ENCODE data around the gene SMYD1.

Gene SMYD1

GRCh38 chr2:88066543-88066942 lies 1.1 kb upstream of the SMYD1 start:
- H3K4me3 ChIP-seq (ENCODE audit: low read length) = no peak overlapping the region
- no peak for DNase-seq (ENCODE audit: low read depth)
- TF ChIP-seq CTCF (conservative IDR thresholded peaks at IDR 0.05; ENCODE audit: low read depth, low read length) = no peak

DNA sequence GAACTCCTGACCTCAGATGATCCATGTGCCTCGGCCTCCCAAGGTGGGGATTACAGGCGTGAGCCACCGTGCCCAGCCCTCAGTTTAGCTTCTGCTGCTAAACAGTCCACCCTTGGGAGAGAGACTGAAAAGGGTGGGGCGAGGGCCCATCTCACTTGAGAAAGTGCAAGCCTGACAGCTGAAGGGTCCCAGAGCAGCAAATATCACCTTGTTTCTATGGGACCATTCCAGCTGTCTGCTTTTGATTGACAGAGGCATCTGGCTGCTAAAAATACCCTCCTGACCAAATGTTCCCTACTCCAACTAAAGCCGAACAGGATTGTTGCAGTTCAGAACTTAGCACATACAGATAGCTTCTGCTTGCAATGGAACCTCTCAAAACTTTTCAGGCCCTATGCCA lies 436 bp upstream of the SMYD1 start:
- DNase-seq (ENCODE audit: low read depth) = no peak
- H3K4me3 ChIP-seq (ENCODE audit: low read length) = no peak overlapping the region
- TF ChIP-seq CTCF (conservative IDR thresholded peaks at IDR 0.05; ENCODE audit: low read depth, low read length) = no peak

DNA sequence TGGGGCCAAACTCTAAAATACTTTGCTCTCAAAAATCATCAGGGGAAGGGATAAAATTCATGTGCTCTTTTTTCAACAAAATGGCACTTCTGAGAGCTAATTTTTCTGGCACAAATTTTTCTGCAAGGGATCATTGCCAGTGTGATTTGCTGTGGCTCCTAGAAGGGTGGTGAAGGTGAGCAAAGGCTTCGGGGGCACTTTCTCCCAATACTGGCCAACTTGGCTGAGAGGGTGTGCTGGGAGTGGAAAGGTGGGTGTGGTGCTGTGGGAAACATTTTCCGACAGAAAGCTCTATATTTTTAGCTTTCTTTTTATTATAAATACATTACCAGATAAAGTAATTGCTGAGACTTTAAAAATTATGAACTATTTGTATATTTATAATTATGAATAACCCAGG lies 419 bp downstream of the SMYD1 start:
- H3K4me3 ChIP-seq (ENCODE audit: low read length) = no peak overlapping the region
- no peak for DNase-seq (ENCODE audit: low read depth)
- no peak for TF ChIP-seq CTCF (conservative IDR thresholded peaks at IDR 0.05; ENCODE audit: low read depth, low read length)

- no peak for DNase-seq (ENCODE audit: low read depth)
- no peak for TF ChIP-seq CTCF (conservative IDR thresholded peaks at IDR 0.05; ENCODE audit: low read depth, low read length)
- no peak overlapping the region for H3K4me3 ChIP-seq (ENCODE audit: low read length)
These were observed 1.5 kb downstream of the SMYD1 start for GRCh38 chr2:88069117-88069516.

GRCh38 chr2:88070055-88070454 lies 2.4 kb downstream of the SMYD1 start:
- DNase-seq (ENCODE audit: low read depth) = no peak
- TF ChIP-seq CTCF (conservative IDR thresholded peaks at IDR 0.05; ENCODE audit: low read depth, low read length) = no peak
- no peak overlapping the region for H3K4me3 ChIP-seq (ENCODE audit: low read length)

DNA sequence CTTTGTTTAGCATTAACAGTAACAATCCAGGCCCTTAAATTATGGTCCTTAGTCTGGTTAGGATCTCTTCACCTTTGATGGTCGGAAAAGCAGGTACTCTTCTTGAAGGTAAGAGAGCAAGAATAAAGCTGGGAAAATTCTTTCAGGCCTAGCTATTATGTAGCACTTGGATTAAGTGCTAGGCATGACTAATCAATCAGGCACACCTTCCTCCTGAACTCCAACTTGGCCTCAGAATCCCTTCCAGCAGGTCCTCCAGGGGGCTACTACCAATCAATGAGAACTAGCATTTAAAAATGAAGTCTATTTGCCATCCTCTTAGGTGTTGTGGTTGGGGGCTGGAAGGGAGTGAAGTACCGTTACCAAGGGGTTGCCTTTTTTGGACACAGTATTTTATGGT lies 3.7 kb downstream of the SMYD1 start:
- H3K4me3 ChIP-seq (ENCODE audit: low read length) = no peak overlapping the region
- TF ChIP-seq CTCF (conservative IDR thresholded peaks at IDR 0.05; ENCODE audit: low read depth, low read length) = no peak
- DNase-seq (ENCODE audit: low read depth) = no peak

DNA sequence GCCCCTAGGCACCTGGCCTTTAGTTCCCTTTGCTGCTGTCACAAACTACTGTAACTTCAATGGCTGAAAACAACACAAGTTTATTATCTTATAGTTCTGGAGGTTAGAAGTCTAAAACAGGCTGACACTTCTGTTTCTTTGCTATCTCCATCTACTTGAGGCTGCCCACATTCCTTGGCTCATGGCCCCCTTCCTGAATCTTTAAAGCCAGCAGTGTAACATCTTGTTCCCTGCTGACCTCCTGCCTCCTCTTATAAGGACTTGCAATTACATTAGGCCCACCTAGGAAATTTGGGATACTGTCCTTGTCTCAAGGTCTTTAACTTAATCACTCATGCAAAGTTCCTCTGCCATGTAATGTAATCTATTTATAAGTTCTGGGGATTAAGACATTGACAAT lies 6.5 kb downstream of the SMYD1 start:
- no peak overlapping the region for H3K4me3 ChIP-seq (ENCODE audit: low read length)
- TF ChIP-seq CTCF (conservative IDR thresholded peaks at IDR 0.05; ENCODE audit: low read depth, low read length) = no peak
- no peak for DNase-seq (ENCODE audit: low read depth)
